GM18868 (cell line): ENCODE data around the gene VWDE.
A peak's percentile ranks its signal among the peaks of the same experiment; 100 is the strongest.
"Not testable (repeated sequence)": the region's sequence is repeated elsewhere in the genome, so short reads cannot be mapped to it uniquely, and the experiment has no call there.

Experiments used
- ATAC-seq: cut with Tn5 transposase; IDR thresholded peaks from one replicate; pipeline ENCODE4 v1.9.1; 2021; ENCODE audit warnings: mild to moderate bottlenecking, moderate library complexity; ENCODE audit not compliant: unreplicated experiment

VWDE gene

GRCh38 chr7:12402365-12402725 lies 1.3 kb downstream of the VWDE start:
- no peak for ATAC-seq

GRCh38 chr7:12401538-12402364 lies 1.9 kb downstream of the VWDE start:
- ATAC-seq: no peak

- ATAC-seq: no peak
Observed at GRCh38 chr7:12398186-12398585, 5.5 kb downstream of the VWDE start.

GRCh38 chr7:12397671-12398070 lies 6.0 kb downstream of the VWDE start:
- no peak for ATAC-seq

GRCh38 chr7:12396670-12397069 lies 7.0 kb downstream of the VWDE start:
- ATAC-seq: not testable (repeated sequence)

GRCh38 chr7:12391922-12392615 lies 11.6 kb downstream of the VWDE start:
- no peak for ATAC-seq

GRCh38 chr7:12389089-12389700 lies 14.5 kb downstream of the VWDE start:
- peak; percentile 98 for ATAC-seq

GRCh38 chr7:12386313-12386740 lies 17.3 kb downstream of the VWDE start:
- no peak for ATAC-seq

- ATAC-seq: no peak
Observed at GRCh38 chr7:12385364-12385786, 18.3 kb downstream of the VWDE start.

- ATAC-seq: no peak
Observed at GRCh38 chr7:12383377-12383776, 20.3 kb downstream of the VWDE start.

GRCh38 chr7:12378389-12378788 lies 25.3 kb downstream of the VWDE start:
- no peak for ATAC-seq

- no peak for ATAC-seq
Observed at GRCh38 chr7:12377406-12377805, 26.3 kb downstream of the VWDE start.

- ATAC-seq: no peak
Observed at GRCh38 chr7:12373580-12374263, 29.9 kb downstream of the VWDE start.

- ATAC-seq: no peak
Observed at GRCh38 chr7:12370249-12370648, 33.4 kb downstream of the VWDE start.

GRCh38 chr7:12369756-12370155 lies 33.9 kb downstream of the VWDE start:
- ATAC-seq: no peak

- no peak for ATAC-seq
Observed at GRCh38 chr7:12369072-12369471, 34.6 kb downstream of the VWDE start.

- ATAC-seq: no peak
Observed at GRCh38 chr7:12360948-12361347, 42.7 kb downstream of the VWDE start.

- no peak for ATAC-seq
Observed at GRCh38 chr7:12358694-12359093, 45.0 kb downstream of the VWDE start.

- peak; percentile 83 for ATAC-seq
Observed at GRCh38 chr7:12357508-12357907, 46.2 kb downstream of the VWDE start.

GRCh38 chr7:12351843-12352242 lies 51.8 kb downstream of the VWDE start:
- ATAC-seq: no peak

GRCh38 chr7:12350971-12351370 lies 52.7 kb downstream of the VWDE start:
- ATAC-seq: no peak
